ENCODE results near the gene CACNA2D3.

CACNA2D3 gene

DNA sequence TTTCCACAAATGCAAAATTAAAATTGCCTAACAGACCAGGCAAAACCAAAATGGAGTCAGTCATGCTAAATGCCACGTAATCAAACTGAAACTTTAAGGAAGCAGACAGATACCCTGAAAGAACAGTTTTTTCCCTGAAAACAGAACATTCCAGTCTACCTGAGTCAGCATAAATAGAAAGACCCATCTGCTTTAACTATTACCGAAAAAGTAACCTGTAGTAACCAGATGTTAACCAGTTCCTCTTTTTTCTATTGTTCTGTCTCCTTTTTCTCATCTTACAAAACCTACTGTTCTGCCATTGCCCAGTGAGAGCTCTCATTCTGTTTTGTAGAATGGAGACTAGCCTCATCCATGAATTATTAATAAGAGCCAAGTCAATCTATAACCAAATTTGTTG lies 286.0 kb downstream of the CACNA2D3 start:
- H2AFZ ChIP-seq (ENCODE audit: low read length): no peak overlapping the region
- no peak overlapping the region for H3K9ac ChIP-seq (ENCODE audit: low read depth, low read length, poor library complexity)
- H3K27ac ChIP-seq (replicated peaks; ENCODE audit: low read length): no peak overlapping the region
- no peak overlapping the region for H4K8ac ChIP-seq (ENCODE audit: low read depth, low read length)
- H3K4me3 ChIP-seq (ENCODE audit: low read length in 2 of 2): no peak overlapping the region
- H2BK12ac ChIP-seq (ENCODE audit: low read length): no peak overlapping the region
- H2BK120ac ChIP-seq (ENCODE audit: low read depth, low read length): no peak overlapping the region
- H3K36me3 ChIP-seq (replicated peaks in 1 of 2; ENCODE audit: control insufficient read depth in 2 of 2, insufficient read depth in 2 of 2, low read length in 2 of 2): no peaks in the 10 kb centered on the region
- H3K79me1 ChIP-seq (ENCODE audit: low read depth, low read length): no peaks in the 10 kb centered on the region
- no peak overlapping the region for H3K18ac ChIP-seq (ENCODE audit: low read length)
- no peak overlapping the region for H3K4ac ChIP-seq (ENCODE audit: low read length)
- DNase-seq (ENCODE audit: low spot score): no peak
- H4K91ac ChIP-seq (ENCODE audit: low read depth, low read length, poor library complexity): no peak overlapping the region
- no peak overlapping the region for H2AK5ac ChIP-seq (ENCODE audit: low read depth, low read length)
- H3K14ac ChIP-seq (ENCODE audit: low read length): no peak overlapping the region
- no peak overlapping the region for H2BK5ac ChIP-seq (ENCODE audit: low read length)
- no peak overlapping the region for H3K23ac ChIP-seq (ENCODE audit: low read depth, low read length, poor library complexity)
- H2BK15ac ChIP-seq (ENCODE audit: low read length): no peak overlapping the region
- H3K27me3 ChIP-seq (ENCODE audit: control insufficient read depth in 3 of 3, insufficient read depth in 3 of 3, low read depth in 1 of 3, low read length in 3 of 3): no peaks in the 10 kb centered on the region
- WGBS, 2 donors (ENCODE audit: extremely low coverage in 2 of 2, insufficient read length in 2 of 2, insufficient replicate concordance in 1 of 2): no CpG with 5 or more reads among the region's 2 CpGs
- no peak overlapping the region for H3K4me2 ChIP-seq (ENCODE audit: insufficient read depth, low read length, poor library complexity, severe bottlenecking)
- H3K9me3 ChIP-seq (replicated peaks in 1 of 2; ENCODE audit: control insufficient read depth in 2 of 2, insufficient read depth in 1 of 2, low read depth in 1 of 2, low read length in 2 of 2): no peaks in the 10 kb centered on the region
- H3K4me1 ChIP-seq (ENCODE audit: control insufficient read depth in 2 of 2, insufficient read depth in 1 of 2, low read depth in 1 of 2, low read length in 2 of 2): no peaks in the 10 kb centered on the region

DNA sequence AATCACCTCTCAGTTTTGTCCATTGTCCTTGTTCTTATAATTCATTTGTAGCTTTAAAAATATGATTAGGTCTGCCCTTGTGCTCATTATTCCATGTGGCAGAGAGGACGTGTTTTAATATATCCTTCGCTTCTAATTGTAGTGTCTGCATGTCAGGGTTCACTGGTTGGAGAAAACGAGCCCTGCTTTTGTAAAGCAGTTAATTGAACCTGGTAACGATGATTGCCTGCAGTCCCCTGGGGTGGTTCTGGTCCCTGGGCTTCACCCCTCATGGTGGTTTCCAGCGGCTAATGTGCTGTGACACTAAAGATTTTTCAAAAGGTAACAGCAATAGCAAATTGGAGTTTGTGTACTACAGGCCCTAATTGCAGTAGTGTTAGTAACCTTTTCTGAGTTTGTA lies 299.6 kb downstream of the CACNA2D3 start:
- Histone ChIP-seq H3K4me3 (ENCODE audit: low read length in 2 of 2) (no peak overlapping the region), H2BK120ac (ENCODE audit: low read depth, low read length) (no peak overlapping the region), H3K4ac (ENCODE audit: low read length) (no peak overlapping the region), H3K4me1 (ENCODE audit: control insufficient read depth in 2 of 2, insufficient read depth in 1 of 2, low read depth in 1 of 2, low read length in 2 of 2) (peaks cover 0 to 7% of the 10 kb centered on the region in 2 donors), H3K27me3 (ENCODE audit: control insufficient read depth in 3 of 3, insufficient read depth in 3 of 3, low read depth in 1 of 3, low read length in 3 of 3) (no peaks in the 10 kb centered on the region), H4K8ac (ENCODE audit: low read depth, low read length) (no peak overlapping the region), H3K27ac (replicated peaks; ENCODE audit: low read length) (no peak overlapping the region), H2BK15ac (ENCODE audit: low read length) (no peak overlapping the region), H3K4me2 (ENCODE audit: insufficient read depth, low read length, poor library complexity, severe bottlenecking) (no peak overlapping the region), H3K18ac (ENCODE audit: low read length) (no peak overlapping the region), H3K79me1 (ENCODE audit: low read depth, low read length) (no peaks in the 10 kb centered on the region), H2BK12ac (ENCODE audit: low read length) (no peak overlapping the region), H4K91ac (ENCODE audit: low read depth, low read length, poor library complexity) (no peak overlapping the region), H3K14ac (ENCODE audit: low read length) (no peak overlapping the region), H2BK5ac (ENCODE audit: low read length) (no peak overlapping the region), H2AK5ac (ENCODE audit: low read depth, low read length) (no peak overlapping the region), H3K36me3 (replicated peaks in 1 of 2; ENCODE audit: control insufficient read depth in 2 of 2, insufficient read depth in 2 of 2, low read length in 2 of 2) (no peaks in the 10 kb centered on the region), H3K23ac (ENCODE audit: low read depth, low read length, poor library complexity) (no peak overlapping the region), H3K9ac (ENCODE audit: low read depth, low read length, poor library complexity) (no peak overlapping the region), H3K9me3 (replicated peaks in 1 of 2; ENCODE audit: control insufficient read depth in 2 of 2, insufficient read depth in 1 of 2, low read depth in 1 of 2, low read length in 2 of 2) (no peaks in the 10 kb centered on the region), H2AFZ (ENCODE audit: low read length) (no peak overlapping the region)
- WGBS, 2 donors (ENCODE audit: extremely low coverage in 2 of 2, insufficient read length in 2 of 2, insufficient replicate concordance in 1 of 2): no CpG with 5 or more reads among the region's 5 CpGs
- no peak for DNase-seq (ENCODE audit: low spot score)

DNA sequence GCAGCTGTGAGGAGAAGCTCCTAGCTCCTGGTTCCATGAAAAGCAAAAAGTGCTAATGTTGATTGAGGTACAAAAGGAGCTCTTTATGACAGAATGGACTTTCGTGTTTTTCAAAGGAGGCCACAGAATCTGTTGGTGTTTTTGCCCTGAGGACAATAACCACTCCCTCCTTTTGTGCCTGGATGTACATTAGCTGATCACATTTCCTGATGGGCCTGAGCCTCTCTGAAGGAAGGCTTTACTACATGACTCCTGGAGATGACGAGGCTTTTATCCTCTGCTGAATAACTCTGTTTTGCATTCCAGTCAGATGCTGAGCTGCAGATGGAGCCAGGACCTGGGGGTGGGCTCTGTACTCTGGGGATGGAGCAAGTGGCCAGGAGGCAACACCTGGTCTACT lies 301.9 kb downstream of the CACNA2D3 start:
- Histone ChIP-seq H3K4ac (ENCODE audit: low read length) (no peak overlapping the region), H2BK120ac (ENCODE audit: low read depth, low read length) (no peak overlapping the region), H4K8ac (ENCODE audit: low read depth, low read length) (no peak overlapping the region), H3K18ac (ENCODE audit: low read length) (no peak overlapping the region), H3K4me3 (ENCODE audit: low read length in 2 of 2) (no peak overlapping the region), H3K27ac (replicated peaks; ENCODE audit: low read length) (no peak overlapping the region), H3K36me3 (replicated peaks in 1 of 2; ENCODE audit: control insufficient read depth in 2 of 2, insufficient read depth in 2 of 2, low read length in 2 of 2) (no peaks in the 10 kb centered on the region), H2AK5ac (ENCODE audit: low read depth, low read length) (no peak overlapping the region), H3K23ac (ENCODE audit: low read depth, low read length, poor library complexity) (no peak overlapping the region), H3K27me3 (ENCODE audit: control insufficient read depth in 3 of 3, insufficient read depth in 3 of 3, low read depth in 1 of 3, low read length in 3 of 3) (no peaks in the 10 kb centered on the region), H4K91ac (ENCODE audit: low read depth, low read length, poor library complexity) (no peak overlapping the region), H3K9ac (ENCODE audit: low read depth, low read length, poor library complexity) (no peak overlapping the region), H2AFZ (ENCODE audit: low read length) (no peak overlapping the region), H3K9me3 (replicated peaks in 1 of 2; ENCODE audit: control insufficient read depth in 2 of 2, insufficient read depth in 1 of 2, low read depth in 1 of 2, low read length in 2 of 2) (no peaks in the 10 kb centered on the region), H2BK5ac (ENCODE audit: low read length) (no peak overlapping the region), H3K14ac (ENCODE audit: low read length) (no peak overlapping the region), H3K4me1 (ENCODE audit: control insufficient read depth in 2 of 2, insufficient read depth in 1 of 2, low read depth in 1 of 2, low read length in 2 of 2) (peaks cover 0 to 12% of the 10 kb centered on the region in 2 donors), H3K4me2 (ENCODE audit: insufficient read depth, low read length, poor library complexity, severe bottlenecking) (no peak overlapping the region), H2BK12ac (ENCODE audit: low read length) (no peak overlapping the region), H2BK15ac (ENCODE audit: low read length) (no peak overlapping the region), H3K79me1 (ENCODE audit: low read depth, low read length) (no peaks in the 10 kb centered on the region)
- no CpG with 5 or more reads among the region's 2 CpGs for WGBS, 2 donors (ENCODE audit: extremely low coverage in 2 of 2, insufficient read length in 2 of 2, insufficient replicate concordance in 1 of 2)
- DNase-seq (ENCODE audit: low spot score): no peak

DNA sequence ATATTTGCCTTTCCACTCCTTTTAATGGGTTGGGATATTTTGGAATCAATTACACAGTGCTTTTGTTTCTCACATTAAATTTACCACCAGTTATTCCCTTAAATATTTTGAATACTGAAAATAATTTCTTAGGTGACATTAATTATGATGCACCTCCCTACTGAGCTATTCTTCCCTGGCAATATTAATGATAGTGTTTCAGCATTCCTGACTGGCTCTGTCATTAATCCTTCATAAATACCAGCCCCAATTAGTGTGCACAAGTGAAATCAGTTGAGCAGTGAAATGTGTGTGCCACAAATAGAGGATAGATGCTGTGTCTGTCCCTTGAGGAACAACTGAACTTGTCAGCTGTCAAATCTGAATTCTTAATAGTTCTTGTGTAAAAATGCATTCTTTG lies 304.0 kb downstream of the CACNA2D3 start:
- Histone ChIP-seq H2BK120ac (ENCODE audit: low read depth, low read length) (no peak overlapping the region), H3K27me3 (ENCODE audit: control insufficient read depth in 3 of 3, insufficient read depth in 3 of 3, low read depth in 1 of 3, low read length in 3 of 3) (no peaks in the 10 kb centered on the region), H2BK12ac (ENCODE audit: low read length) (no peak overlapping the region), H3K18ac (ENCODE audit: low read length) (no peak overlapping the region), H4K91ac (ENCODE audit: low read depth, low read length, poor library complexity) (no peak overlapping the region), H3K9me3 (replicated peaks in 1 of 2; ENCODE audit: control insufficient read depth in 2 of 2, insufficient read depth in 1 of 2, low read depth in 1 of 2, low read length in 2 of 2) (no peaks in the 10 kb centered on the region), H3K4me1 (ENCODE audit: control insufficient read depth in 2 of 2, insufficient read depth in 1 of 2, low read depth in 1 of 2, low read length in 2 of 2) (peaks cover 0 to 12% of the 10 kb centered on the region in 2 donors), H3K36me3 (replicated peaks in 1 of 2; ENCODE audit: control insufficient read depth in 2 of 2, insufficient read depth in 2 of 2, low read length in 2 of 2) (no peaks in the 10 kb centered on the region), H3K23ac (ENCODE audit: low read depth, low read length, poor library complexity) (no peak overlapping the region), H3K4me2 (ENCODE audit: insufficient read depth, low read length, poor library complexity, severe bottlenecking) (no peak overlapping the region), H3K27ac (replicated peaks; ENCODE audit: low read length) (no peak overlapping the region), H2AK5ac (ENCODE audit: low read depth, low read length) (no peak overlapping the region), H3K9ac (ENCODE audit: low read depth, low read length, poor library complexity) (no peak overlapping the region), H3K14ac (ENCODE audit: low read length) (no peak overlapping the region), H2BK5ac (ENCODE audit: low read length) (no peak overlapping the region), H4K8ac (ENCODE audit: low read depth, low read length) (no peak overlapping the region), H3K4me3 (ENCODE audit: low read length in 2 of 2) (no peak overlapping the region), H2AFZ (ENCODE audit: low read length) (no peak overlapping the region), H3K4ac (ENCODE audit: low read length) (no peak overlapping the region), H2BK15ac (ENCODE audit: low read length) (no peak overlapping the region), H3K79me1 (ENCODE audit: low read depth, low read length) (no peaks in the 10 kb centered on the region)
- no peak for DNase-seq (ENCODE audit: low spot score)

All from neuronal stem cell (in vitro differentiated cells).